Neural progenitor cell (in vitro differentiated cells): ENCODE measurements around the gene NUBPL. TPM values are rescaled to one million over a fixed set of nuclear protein-coding genes. Genes with fewer than 3 reads are reported as not detected.
"Not testable (repeated sequence)": the region's sequence is repeated elsewhere in the genome, so short reads cannot be mapped to it uniquely, and the experiment has no call there.

Source experiments
- DNase-seq: peaks from one replicate; pipeline ENCODE4 v3.0.0-alpha.2; 2016; ENCODE audit warnings: low spot score
- H2AFZ ChIP-seq: fragments of 200-600 bp; sonication (generic); replicated peaks from 2 replicates; pipeline ENCODE4 v1.6.1; 2016; ENCODE audit warnings: antibody characterized with exemption
- H3F3A ChIP-seq: fragments of 200-600 bp; sonication (generic); 2 replicates; pipeline ENCODE4 v1.6.1; 2016; ENCODE audit warnings: antibody characterized with exemption, low read depth
- H3K27ac ChIP-seq: fragments of 200-600 bp; sonication (generic); 2 replicates; pipeline ENCODE4 v1.5.1; 2016; ENCODE audit warnings: mild to moderate bottlenecking
- H3K27me3 ChIP-seq: fragments of 200-600 bp; sonication (generic); 2 replicates; pipeline ENCODE4 v1.6.1; 2016; ENCODE audit warnings: mild to moderate bottlenecking, moderate library complexity
- H3K36me3 ChIP-seq: fragments of 200-600 bp; sonication (generic); 2 replicates; pipeline ENCODE4 v1.5.1; 2016
- H3K4me1 ChIP-seq: fragments of 200-600 bp; sonication (generic); 2 replicates; pipeline ENCODE4 v1.6.1; 2016; ENCODE audit warnings: mixed run types
- H3K4me2 ChIP-seq: fragments of 200-600 bp; sonication (generic); 2 replicates; pipeline ENCODE4 v1.6.1; 2016
- H3K4me3 ChIP-seq: fragments of 200-600 bp; sonication (generic); 2 replicates; pipeline ENCODE4 v1.5.1; 2016
- H3K79me2 ChIP-seq: fragments of 200-600 bp; sonication (generic); 2 replicates; pipeline ENCODE4 v1.6.1; 2016; ENCODE audit warnings: low read depth
- H3K9ac ChIP-seq: fragments of 200-600 bp; sonication (generic); 2 replicates; pipeline ENCODE4 v1.6.1; 2016
- H3K9me3 ChIP-seq: fragments of 200-600 bp; sonication (generic); 2 replicates; pipeline ENCODE4 v1.5.1; 2016; ENCODE audit warnings: low read depth
- H4K20me1 ChIP-seq: fragments of 200-600 bp; sonication (generic); 2 replicates; pipeline ENCODE4 v1.6.1; 2016; ENCODE audit warnings: low read depth
- H3K27ac Mint-ChIP-seq: 3 replicates; pipeline ENCODE4 v1.8.0; 2021; ENCODE audit warnings: mixed read lengths
- H3K27me3 Mint-ChIP-seq: 2 replicates; pipeline ENCODE4 v1.8.0; 2022; ENCODE audit warnings: low read depth, mild to moderate bottlenecking, inconsistent platforms, moderate library complexity, mixed read lengths; ENCODE audit not compliant: insufficient read depth
- H3K36me3 Mint-ChIP-seq: 3 replicates; pipeline ENCODE4 v1.8.0; 2021; ENCODE audit warnings: mixed read lengths
- H3K4me1 Mint-ChIP-seq: 3 replicates; pipeline ENCODE4 v1.8.0; 2021; ENCODE audit warnings: mixed read lengths
- H3K4me3 Mint-ChIP-seq: 3 replicates; pipeline ENCODE4 v1.8.0; 2021; ENCODE audit warnings: mild to moderate bottlenecking, moderate library complexity, mixed read lengths
- H3K9me3 Mint-ChIP-seq: 3 replicates; pipeline ENCODE4 v1.8.0; 2020; ENCODE audit warnings: mixed read lengths
- EZH2 ChIP-seq: fragments of 200-600 bp; sonication (generic); IDR thresholded peaks from 2 replicates; pipeline ENCODE4 v1.6.1; 2017; ENCODE audit warnings: antibody characterized with exemption, mild to moderate bottlenecking, moderate library complexity
- EZH2phosphoT487 ChIP-seq: fragments of 200-600 bp; sonication (generic); IDR thresholded peaks from 2 replicates; pipeline ENCODE4 v1.6.1; 2017; ENCODE audit warnings: antibody characterized with exemption
- total RNA-seq: library from RNA; depleted of rRNA; stranded (reverse); fragments of >200 nt; gene quantifications from 2 replicates; pipeline ENCODE4 v1.2.3, GENCODE V29; 2015; ENCODE audit warnings: low replicate concordance
- TF ChIP-seq, protein P1 (sequence below): fragments of 200-600 bp; sonication (generic); IDR thresholded peaks from 2 replicates; pipeline ENCODE4 v1.5.1; 2017; ENCODE audit warnings: antibody characterized with exemption, mild to moderate bottlenecking

NUBPL gene
- total RNA-seq, 1 donor from 2014 or later, result 29.3 TPM

- TF ChIP-seq, protein P1, sequence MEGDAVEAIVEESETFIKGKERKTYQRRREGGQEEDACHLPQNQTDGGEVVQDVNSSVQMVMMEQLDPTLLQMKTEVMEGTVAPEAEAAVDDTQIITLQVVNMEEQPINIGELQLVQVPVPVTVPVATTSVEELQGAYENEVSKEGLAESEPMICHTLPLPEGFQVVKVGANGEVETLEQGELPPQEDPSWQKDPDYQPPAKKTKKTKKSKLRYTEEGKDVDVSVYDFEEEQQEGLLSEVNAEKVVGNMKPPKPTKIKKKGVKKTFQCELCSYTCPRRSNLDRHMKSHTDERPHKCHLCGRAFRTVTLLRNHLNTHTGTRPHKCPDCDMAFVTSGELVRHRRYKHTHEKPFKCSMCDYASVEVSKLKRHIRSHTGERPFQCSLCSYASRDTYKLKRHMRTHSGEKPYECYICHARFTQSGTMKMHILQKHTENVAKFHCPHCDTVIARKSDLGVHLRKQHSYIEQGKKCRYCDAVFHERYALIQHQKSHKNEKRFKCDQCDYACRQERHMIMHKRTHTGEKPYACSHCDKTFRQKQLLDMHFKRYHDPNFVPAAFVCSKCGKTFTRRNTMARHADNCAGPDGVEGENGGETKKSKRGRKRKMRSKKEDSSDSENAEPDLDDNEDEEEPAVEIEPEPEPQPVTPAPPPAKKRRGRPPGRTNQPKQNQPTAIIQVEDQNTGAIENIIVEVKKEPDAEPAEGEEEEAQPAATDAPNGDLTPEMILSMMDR, result no peak
- no peak for TF ChIP-seq EZH2
- no peak for TF ChIP-seq EZH2phosphoT487
- no peaks in the 10 kb centered on the region for H3K36me3 ChIP-seq
- no peaks in the 10 kb centered on the region for H3K79me2 ChIP-seq
- Mint-ChIP-seq H3K27me3 (no peaks in the 10 kb centered on the region), H3K9me3 (no peaks in the 10 kb centered on the region), H3K36me3 (no peaks in the 10 kb centered on the region), H3K4me1 (peaks cover under 1% of the 10 kb centered on the region), H3K4me3 (no peak overlapping the region), H3K27ac (no peak overlapping the region)
- H3K27me3 ChIP-seq, result no peaks in the 10 kb centered on the region
- H2AFZ ChIP-seq, result no peak overlapping the region
- H3K9me3 ChIP-seq, result no peaks in the 10 kb centered on the region
- H3K27ac ChIP-seq, result no peak overlapping the region
- no peak overlapping the region for H3K4me2 ChIP-seq
- H4K20me1 ChIP-seq, result no peaks in the 10 kb centered on the region
- H3K9ac ChIP-seq, result no peak overlapping the region
- no peak for DNase-seq
- no peak overlapping the region for H3K4me3 ChIP-seq
- no peaks in the 10 kb centered on the region for H3K4me1 ChIP-seq
- no peaks in the 10 kb centered on the region for H3F3A ChIP-seq
Measured at GRCh38 chr14:31886156-31886835, 325.1 kb downstream of the NUBPL start.

DNA sequence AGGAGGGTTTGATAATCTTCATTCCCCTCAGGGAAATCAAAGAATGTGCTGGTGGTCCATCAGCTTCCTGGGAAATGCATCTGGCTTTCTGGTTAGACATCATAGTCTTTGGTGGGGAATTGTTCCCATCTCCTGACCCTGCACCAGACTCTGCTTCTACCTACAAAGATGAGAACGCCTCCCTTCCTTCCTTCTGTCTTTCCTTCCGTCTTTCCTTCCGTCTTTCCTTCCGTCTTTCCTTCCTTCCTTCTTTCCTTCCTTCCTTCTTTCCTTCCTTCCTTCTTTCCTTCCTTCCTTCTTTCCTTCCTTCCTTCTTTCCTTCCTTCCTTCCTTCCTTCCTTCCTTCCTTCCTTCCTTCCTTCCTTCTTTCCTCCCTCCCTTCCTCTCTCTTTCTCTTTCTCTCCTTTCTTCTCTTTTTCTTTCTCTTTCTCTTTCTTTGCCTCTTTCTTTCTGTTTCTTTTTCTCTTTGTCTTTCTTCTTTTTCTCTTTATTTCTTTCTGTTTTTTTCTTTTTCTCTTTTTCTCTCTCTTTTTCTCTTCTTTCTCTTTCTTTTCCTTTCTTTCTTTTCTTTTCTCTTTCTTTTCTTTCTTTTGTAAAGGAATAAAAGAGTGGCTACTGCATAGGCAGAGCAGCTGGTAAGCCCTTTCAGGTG lies 326.9 kb downstream of the NUBPL start:
- Histone ChIP-seq H3K4me2 (no peak overlapping the region), H3K9me3 (no peaks in the 10 kb centered on the region), H3K79me2 (no peaks in the 10 kb centered on the region), H3K4me1 (peaks cover 16% of the 10 kb centered on the region), H3K27me3 (no peaks in the 10 kb centered on the region), H3K4me3 (no peak overlapping the region), H3K27ac (no peak overlapping the region), H4K20me1 (no peaks in the 10 kb centered on the region), H3K9ac (no peak overlapping the region), H3K36me3 (no peaks in the 10 kb centered on the region), H3F3A (peaks cover 4% of the 10 kb centered on the region), H2AFZ (no peak overlapping the region)
- Mint-ChIP-seq H3K9me3 (no peaks in the 10 kb centered on the region), H3K4me3 (no peak overlapping the region), H3K27ac (no peak overlapping the region), H3K36me3 (no peaks in the 10 kb centered on the region), H3K4me1 (peaks cover 14% of the 10 kb centered on the region), H3K27me3 (no peaks in the 10 kb centered on the region)
- no peak for TF ChIP-seq EZH2
- no peak for DNase-seq

DNA sequence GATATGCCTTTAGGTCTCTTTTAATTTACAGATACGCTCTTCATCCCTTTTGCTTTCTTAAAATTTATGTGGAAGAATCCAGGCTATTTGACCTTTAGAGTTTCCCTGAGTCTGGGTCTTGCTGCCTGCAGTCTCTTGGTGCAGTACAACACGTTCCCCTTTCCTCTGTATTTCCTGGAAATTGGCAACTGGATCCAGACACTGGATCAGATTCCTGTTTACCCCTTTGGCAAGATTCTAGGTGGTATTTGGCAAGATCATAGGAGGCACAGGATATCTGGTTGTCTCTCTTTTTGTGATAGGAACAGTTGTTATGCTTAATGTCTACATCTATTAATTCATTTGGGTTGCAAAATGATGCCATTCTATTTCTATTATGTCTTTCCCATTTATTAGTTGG lies 328.1 kb downstream of the NUBPL start:
- no peak for DNase-seq
- H3K27ac ChIP-seq, result no peak overlapping the region
- peaks cover 28% of the 10 kb centered on the region for H3K4me1 ChIP-seq
- H3K9me3 ChIP-seq, result no peaks in the 10 kb centered on the region
- H3K4me3 Mint-ChIP-seq, result no peak overlapping the region
- no peak overlapping the region for H3K27ac Mint-ChIP-seq
- TF ChIP-seq, protein P1, result no peak
- TF ChIP-seq EZH2phosphoT487 (no peak), EZH2 (no peak)
- H3F3A ChIP-seq, result peaks cover 14% of the 10 kb centered on the region
- H3K4me3 ChIP-seq, result no peak overlapping the region
- peaks cover 26% of the 10 kb centered on the region for H3K4me1 Mint-ChIP-seq
- no peak overlapping the region for H3K9ac ChIP-seq
- H4K20me1 ChIP-seq, result no peaks in the 10 kb centered on the region
- H3K27me3 ChIP-seq, result no peaks in the 10 kb centered on the region
- H3K9me3 Mint-ChIP-seq, result no peaks in the 10 kb centered on the region
- H3K79me2 ChIP-seq, result no peaks in the 10 kb centered on the region
- H2AFZ ChIP-seq, result no peak overlapping the region
- H3K36me3 ChIP-seq, result no peaks in the 10 kb centered on the region
- H3K4me2 ChIP-seq, result no peak overlapping the region
- no peaks in the 10 kb centered on the region for H3K36me3 Mint-ChIP-seq
- H3K27me3 Mint-ChIP-seq, result no peaks in the 10 kb centered on the region

DNA sequence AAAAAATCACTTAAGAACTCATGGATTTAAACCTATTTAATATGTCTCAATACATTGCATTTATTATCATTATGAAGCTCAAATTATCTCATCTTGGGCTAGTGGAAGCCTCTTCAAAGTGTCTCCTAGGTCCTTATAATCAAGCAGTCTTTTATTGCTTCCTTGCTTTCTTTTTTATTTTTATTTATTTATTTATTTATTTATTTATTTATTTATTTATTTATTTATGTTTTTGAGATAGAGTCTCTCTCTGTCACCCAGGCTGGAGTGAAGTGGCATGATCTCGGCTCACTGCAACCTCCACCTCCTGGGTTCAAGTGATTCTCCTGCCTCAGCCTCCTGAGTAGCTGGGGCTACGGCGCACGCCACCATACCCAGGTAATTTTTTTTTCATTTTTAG lies 329.0 kb downstream of the NUBPL start:
- not testable (repeated sequence) for H3K4me3 Mint-ChIP-seq, H3K27ac Mint-ChIP-seq, H3K9me3 ChIP-seq, H3K27me3 ChIP-seq, H3K79me2 ChIP-seq, H3K9ac ChIP-seq, H3K36me3 Mint-ChIP-seq, H3K36me3 ChIP-seq, H3K27ac ChIP-seq, H4K20me1 ChIP-seq, DNase-seq, H2AFZ ChIP-seq, H3K4me2 ChIP-seq, H3K27me3 Mint-ChIP-seq, H3K4me3 ChIP-seq, H3K9me3 Mint-ChIP-seq
- peaks cover 33% of the 10 kb centered on the region for H3K4me1 ChIP-seq
- H3F3A ChIP-seq, result peaks cover 14% of the 10 kb centered on the region
- peaks cover 35% of the 10 kb centered on the region for H3K4me1 Mint-ChIP-seq
